HUES48 (cell line): Measurements from ENCODE around the gene USP24.
"Not testable (repeated sequence)": the region's sequence is repeated elsewhere in the genome, so short reads cannot be mapped to it uniquely, and the experiment has no call there.

ENCODE experiments used
- H3K27ac ChIP-seq: one replicate; pipeline ENCODE4 v1.7.0; 2013; ENCODE audit warnings: low read depth, low read length, inconsistent platforms
- H3K27me3 ChIP-seq: 2 replicates; pipeline ENCODE4 v1.6.1; 2013; ENCODE audit warnings: mild to moderate bottlenecking, low read length; ENCODE audit not compliant: control insufficient read depth, insufficient read depth
- H3K36me3 ChIP-seq: 2 replicates; pipeline ENCODE4 v1.6.1; 2013; ENCODE audit warnings: low read length; ENCODE audit not compliant: control insufficient read depth, insufficient read depth
- H3K4me1 ChIP-seq: 2 replicates; pipeline ENCODE4 v1.6.1; 2013; ENCODE audit warnings: mild to moderate bottlenecking, low read length; ENCODE audit not compliant: control insufficient read depth, insufficient read depth
- H3K4me3 ChIP-seq: 2 replicates; pipeline ENCODE4 v1.5.1; 2013; ENCODE audit warnings: mild to moderate bottlenecking, low read depth, low read length
- H3K9ac ChIP-seq: 2 replicates; pipeline ENCODE4 v1.6.1; 2013; ENCODE audit warnings: mild to moderate bottlenecking, low read depth, low read length, moderate library complexity
- H3K9me3 ChIP-seq: 2 replicates; pipeline ENCODE4 v1.6.1; 2013; ENCODE audit warnings: low read length; ENCODE audit not compliant: control insufficient read depth, insufficient read depth

USP24 gene

GRCh38 chr1:55211863-55212262 is 3.3 kb downstream of the USP24 start:
- peaks cover 9% of the 10 kb centered on the region for H3K27me3 ChIP-seq
- H3K4me1 ChIP-seq, result peaks cover 41% of the 10 kb centered on the region
- no peak overlapping the region for H3K4me3 ChIP-seq
- H3K36me3 ChIP-seq, result no peaks in the 10 kb centered on the region
- H3K27ac ChIP-seq, result no peak overlapping the region
- H3K9me3 ChIP-seq, result no peaks in the 10 kb centered on the region
- H3K9ac ChIP-seq, result no peak overlapping the region

DNA sequence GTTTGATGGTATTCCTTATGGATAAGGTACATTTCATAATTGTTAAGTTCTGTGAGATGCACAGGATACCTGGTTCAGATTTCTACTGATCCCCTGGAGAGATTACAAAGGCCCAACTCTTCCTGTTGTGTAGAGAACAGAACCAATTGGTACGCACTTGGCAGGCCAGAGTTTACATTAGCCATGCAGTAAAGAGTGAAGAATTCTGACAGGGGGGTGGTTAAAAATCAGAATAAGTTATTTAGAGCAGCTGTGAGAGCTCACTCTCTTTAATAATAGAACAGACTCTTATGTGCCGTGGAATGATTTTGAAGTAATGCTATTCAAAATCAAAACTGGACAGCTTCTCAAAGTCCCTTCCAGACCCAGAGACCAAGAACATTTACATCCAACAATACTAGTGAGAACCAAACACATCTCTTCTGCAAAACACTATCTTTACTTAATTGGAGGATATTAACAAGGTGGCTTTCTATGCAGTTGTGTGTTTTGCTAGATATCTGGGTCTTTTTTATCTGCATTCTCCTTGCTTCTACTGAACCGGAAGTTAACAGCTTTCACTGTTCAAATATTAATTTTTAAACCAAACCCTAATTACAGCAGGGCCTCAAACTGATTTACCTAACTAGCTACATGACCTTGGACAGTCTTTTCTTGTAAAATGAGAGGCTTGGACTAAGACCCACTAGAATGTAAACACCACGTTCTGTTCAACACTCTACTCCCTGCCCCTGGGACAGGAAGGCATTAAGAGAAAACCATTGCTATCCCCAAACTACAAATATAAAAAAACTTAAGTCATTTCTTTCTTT is 4.0 kb downstream of the USP24 start:
- no peak overlapping the region for H3K4me3 ChIP-seq
- no peaks in the 10 kb centered on the region for H3K36me3 ChIP-seq
- no peaks in the 10 kb centered on the region for H3K9me3 ChIP-seq
- H3K9ac ChIP-seq, result no peak overlapping the region
- H3K27me3 ChIP-seq, result peaks cover 3% of the 10 kb centered on the region
- peaks cover 34% of the 10 kb centered on the region for H3K4me1 ChIP-seq
- no peak overlapping the region for H3K27ac ChIP-seq

DNA sequence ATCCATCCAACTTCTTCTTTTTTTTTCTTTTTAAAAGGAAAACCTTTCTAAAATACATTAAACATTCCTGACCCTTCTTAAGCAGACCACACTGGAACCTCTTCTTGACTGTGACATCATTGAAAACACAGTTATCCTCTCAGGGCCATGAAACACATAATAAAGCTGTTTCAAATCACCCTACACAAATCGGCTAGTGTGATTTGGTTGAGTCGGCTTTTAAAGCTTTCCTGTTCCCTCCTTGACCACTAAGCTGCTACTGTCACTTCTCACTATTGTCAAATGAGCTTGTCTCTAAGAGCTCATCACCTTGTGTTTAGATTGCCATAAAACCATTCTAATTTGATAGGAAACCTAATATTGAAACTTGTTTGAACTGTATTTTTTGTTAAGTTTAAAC is 5.9 kb downstream of the USP24 start:
- H3K9me3 ChIP-seq, result no peaks in the 10 kb centered on the region
- no peak overlapping the region for H3K4me3 ChIP-seq
- no peaks in the 10 kb centered on the region for H3K36me3 ChIP-seq
- no peak overlapping the region for H3K9ac ChIP-seq
- H3K4me1 ChIP-seq, result peaks cover 32% of the 10 kb centered on the region
- H3K27ac ChIP-seq, result no peak overlapping the region
- no peaks in the 10 kb centered on the region for H3K27me3 ChIP-seq

- Histone ChIP-seq H3K9ac (no peak overlapping the region), H3K4me3 (no peak overlapping the region), H3K4me1 (peaks cover 16% of the 10 kb centered on the region), H3K36me3 (no peaks in the 10 kb centered on the region), H3K27ac (no peak overlapping the region), H3K27me3 (no peaks in the 10 kb centered on the region), H3K9me3 (no peaks in the 10 kb centered on the region)
Measured at GRCh38 chr1:55206210-55206609, 9.0 kb downstream of the USP24 start.

DNA sequence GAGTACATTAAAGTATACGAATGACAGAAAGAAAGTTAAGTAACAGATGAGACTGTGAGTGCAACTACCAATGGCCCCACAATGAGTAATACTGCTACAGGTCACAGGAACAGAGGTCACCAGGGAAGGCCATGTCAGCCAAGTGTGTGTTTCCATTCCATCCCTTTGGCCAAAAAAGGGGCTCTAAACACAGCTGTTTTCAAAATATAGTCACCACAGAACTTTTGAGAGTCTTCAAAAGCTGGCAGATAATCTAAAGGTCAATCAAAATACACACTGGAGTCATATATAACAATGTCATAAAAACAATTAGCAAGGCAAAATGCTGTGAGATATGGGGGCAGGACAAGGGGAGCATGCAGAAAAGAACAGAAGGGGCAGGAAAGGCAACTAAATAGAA is 10.2 kb downstream of the USP24 start:
- H3K27ac ChIP-seq, result no peak overlapping the region
- peaks cover 12% of the 10 kb centered on the region for H3K4me1 ChIP-seq
- H3K9me3 ChIP-seq, result no peaks in the 10 kb centered on the region
- H3K9ac ChIP-seq, result no peak overlapping the region
- no peaks in the 10 kb centered on the region for H3K27me3 ChIP-seq
- no peaks in the 10 kb centered on the region for H3K36me3 ChIP-seq
- no peak overlapping the region for H3K4me3 ChIP-seq

DNA sequence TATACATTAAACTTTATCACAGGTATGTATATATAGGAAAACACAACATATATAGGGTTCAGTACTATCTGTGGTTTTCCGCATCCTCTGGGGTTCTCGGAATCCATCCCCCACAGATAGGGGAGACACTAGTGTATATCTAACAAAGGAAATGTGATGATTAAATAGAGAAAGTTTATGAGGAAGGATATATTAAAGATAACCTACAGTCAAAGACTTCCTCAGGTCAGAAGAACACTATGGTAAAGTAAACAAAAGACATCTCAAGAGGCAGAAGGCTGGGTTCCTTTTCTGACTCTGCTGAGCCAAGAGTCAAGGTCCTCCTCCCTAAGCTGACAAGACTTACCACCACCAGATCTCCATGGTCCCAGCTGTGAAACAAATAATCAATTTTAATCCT is 12.1 kb downstream of the USP24 start:
- Histone ChIP-seq H3K4me1 (peaks cover 6% of the 10 kb centered on the region), H3K27me3 (no peaks in the 10 kb centered on the region), H3K4me3 (no peak overlapping the region), H3K36me3 (0 out of 2 replicates have a peak, but pooled peaks cover 6% of the 10 kb centered on the region), H3K27ac (no peak overlapping the region), H3K9ac (no peak overlapping the region), H3K9me3 (no peaks in the 10 kb centered on the region)

- peaks cover 6% of the 10 kb centered on the region for H3K4me1 ChIP-seq
- no peaks in the 10 kb centered on the region for H3K27me3 ChIP-seq
- H3K9me3 ChIP-seq, result no peaks in the 10 kb centered on the region
- peaks cover 10% of the 10 kb centered on the region; the same call in 1 of the 2 replicates for H3K36me3 ChIP-seq
- no peak overlapping the region for H3K27ac ChIP-seq
- no peak overlapping the region for H3K9ac ChIP-seq
- H3K4me3 ChIP-seq, result no peak overlapping the region
Measured at GRCh38 chr1:55200667-55201066, 14.5 kb downstream of the USP24 start.

DNA sequence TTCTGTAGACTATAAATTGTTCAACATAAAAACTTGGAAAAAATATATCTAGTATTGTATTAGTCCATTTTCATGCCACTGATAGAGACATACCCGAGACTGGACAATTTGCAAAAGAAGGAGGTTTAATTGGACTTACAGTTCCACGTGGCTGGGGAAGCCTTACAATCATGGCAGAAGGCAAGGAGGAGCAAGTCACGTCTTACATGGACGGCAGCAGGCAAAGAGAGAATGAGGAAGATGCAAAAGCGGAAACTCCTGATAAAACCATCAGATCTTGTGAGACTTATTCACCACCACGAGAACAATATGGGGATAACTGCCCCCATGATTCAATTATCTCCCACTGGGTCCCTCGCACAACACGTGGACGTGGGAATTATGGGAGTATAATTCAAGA is 15.4 kb downstream of the USP24 start:
- H3K4me3 ChIP-seq, H3K27ac ChIP-seq, H3K4me1 ChIP-seq, H3K27me3 ChIP-seq, H3K9ac ChIP-seq, H3K9me3 ChIP-seq: not testable (repeated sequence)
- peaks cover 12% of the 10 kb centered on the region; the same call in 1 of the 2 replicates for H3K36me3 ChIP-seq

GRCh38 chr1:55198044-55198443 is 17.1 kb downstream of the USP24 start:
- Histone ChIP-seq H3K9me3 (no peaks in the 10 kb centered on the region), H3K27me3 (no peaks in the 10 kb centered on the region), H3K36me3 (peaks cover 12% of the 10 kb centered on the region; the same call in 1 of the 2 replicates), H3K4me3 (no peak overlapping the region), H3K9ac (no peak overlapping the region), H3K27ac (no peak overlapping the region), H3K4me1 (peaks cover 13% of the 10 kb centered on the region)

- Histone ChIP-seq H3K27ac (no peak overlapping the region), H3K27me3 (no peaks in the 10 kb centered on the region), H3K9me3 (no peaks in the 10 kb centered on the region), H3K9ac (no peak overlapping the region), H3K4me1 (peaks cover 13% of the 10 kb centered on the region), H3K4me3 (no peak overlapping the region), H3K36me3 (peaks cover 12% of the 10 kb centered on the region; the same call in 1 of the 2 replicates)
Measured at GRCh38 chr1:55197099-55197498, 18.1 kb downstream of the USP24 start.

GRCh38 chr1:55196433-55197035 is 18.6 kb downstream of the USP24 start:
- Histone ChIP-seq H3K27ac (no peak overlapping the region), H3K4me3 (no peak overlapping the region), H3K9ac (no peak overlapping the region), H3K4me1 (peaks cover 8% of the 10 kb centered on the region), H3K27me3 (no peaks in the 10 kb centered on the region), H3K36me3 (peaks cover 12% of the 10 kb centered on the region; the same call in 1 of the 2 replicates), H3K9me3 (no peaks in the 10 kb centered on the region)
